Lower lobe of right lung (tissue), 2 donors: ENCODE results near the gene ADAMTSL3. TPM values are rescaled to one million over a fixed set of nuclear protein-coding genes. Genes with fewer than 3 reads are reported as not detected.

Experiments used
- ATAC-seq, 2 donors: fragments of 200-7000 bp; cut with Tn5 transposase; one replicate each; pipeline ENCODE4 v1.9.1; 2020 to 2022; ENCODE audit warnings: mild to moderate bottlenecking in 2 of 2, moderate library complexity in 2 of 2
- DNase-seq: peaks from one replicate; pipeline ENCODE4 v3.0.0-alpha.2; 2020
- H3K27ac ChIP-seq: fragments of 200-600 bp; one replicate; pipeline ENCODE4 v1.8.0; 2022
- H3K27me3 ChIP-seq: fragments of 200-600 bp; one replicate; pipeline ENCODE4 v1.8.0; 2022; ENCODE audit warnings: low read depth
- H3K36me3 ChIP-seq: fragments of 200-600 bp; one replicate; pipeline ENCODE4 v1.8.0; 2022; ENCODE audit warnings: mild to moderate bottlenecking
- H3K4me1 ChIP-seq: fragments of 200-600 bp; one replicate; pipeline ENCODE4 v1.8.0; 2022
- H3K4me3 ChIP-seq: fragments of 200-600 bp; one replicate; pipeline ENCODE4 v1.8.0; 2022; ENCODE audit warnings: mild to moderate bottlenecking
- H3K9me3 ChIP-seq: fragments of 200-600 bp; one replicate; pipeline ENCODE4 v1.8.0; 2022
- CTCF ChIP-seq: fragments of 200-600 bp; IDR thresholded peaks from one replicate; pipeline ENCODE4 v1.8.0; 2022; ENCODE audit warnings: antibody characterized with exemption, mild to moderate bottlenecking
- intact Hi-C: fragments of 100-400 bp; cut with DNase I; formaldehyde crosslinking; loops from one replicate; pipeline ENCODE4 v1.11.0; 2022
- total RNA-seq: library from RNA; stranded (reverse); fragmentation: NEBNext Ultra II Directional; extraction: Animal tissue kit (Norgen Biotek cat#: 25700); gene quantifications from one replicate; pipeline ENCODE4 v1.2.1, GENCODE V29; 2021
- donor health status: DM: no; HTN: yes; CAD: no; lungs with severe emphysema.

The ADAMTSL3 gene
- total RNA-seq, 1 donor from 2014 or later: 26.4 TPM

GRCh38 chr15:83848315-83849050, 194.6 kb downstream of the ADAMTSL3 start:
- DNase-seq (no peak), ATAC-seq (peak in 1 of 2 donors; percentile 31)
- intact Hi-C loops: no loop called here
- H3K27me3 ChIP-seq: no peaks in the 10 kb centered on the region
- H3K4me3 ChIP-seq: no peak overlapping the region
- no peak for TF ChIP-seq CTCF
- H3K27ac ChIP-seq: no peak overlapping the region
- H3K36me3 ChIP-seq: no peaks in the 10 kb centered on the region
- H3K4me1 ChIP-seq: peaks cover 22% of the 10 kb centered on the region
- H3K9me3 ChIP-seq: no peaks in the 10 kb centered on the region

GRCh38 chr15:83850015-83850414, 196.1 kb downstream of the ADAMTSL3 start:
- Histone ChIP-seq H3K4me3 (no peak overlapping the region), H3K4me1 (peaks cover 22% of the 10 kb centered on the region), H3K27me3 (no peaks in the 10 kb centered on the region), H3K9me3 (no peaks in the 10 kb centered on the region), H3K36me3 (no peaks in the 10 kb centered on the region), H3K27ac (no peak overlapping the region)
- ATAC-seq (no peak), DNase-seq (no peak)
- TF ChIP-seq CTCF: no peak
- intact Hi-C loops: no loop called here

- Histone ChIP-seq H3K4me1 (peaks cover 18% of the 10 kb centered on the region), H3K27ac (no peak overlapping the region), H3K27me3 (no peaks in the 10 kb centered on the region), H3K36me3 (no peaks in the 10 kb centered on the region), H3K9me3 (no peaks in the 10 kb centered on the region), H3K4me3 (no peak overlapping the region)
- intact Hi-C loops: no loop called here
- no peak for TF ChIP-seq CTCF
- no peak for ATAC-seq
- no peak for DNase-seq
Observed at GRCh38 chr15:83850501-83851245, 196.8 kb downstream of the ADAMTSL3 start.

GRCh38 chr15:83853232-83853631, 199.3 kb downstream of the ADAMTSL3 start:
- Histone ChIP-seq H3K4me3 (no peak overlapping the region), H3K4me1 (peaks cover 9% of the 10 kb centered on the region), H3K36me3 (no peaks in the 10 kb centered on the region), H3K27ac (no peak overlapping the region), H3K9me3 (no peaks in the 10 kb centered on the region), H3K27me3 (no peaks in the 10 kb centered on the region)
- TF ChIP-seq CTCF: no peak
- DNase-seq (no peak), ATAC-seq (no peak)
- intact Hi-C loops: no loop called here

GRCh38 chr15:83854321-83854720, 200.4 kb downstream of the ADAMTSL3 start:
- DNase-seq: no peak
- Histone ChIP-seq H3K9me3 (no peaks in the 10 kb centered on the region), H3K27me3 (no peaks in the 10 kb centered on the region), H3K36me3 (no peaks in the 10 kb centered on the region), H3K27ac (no peak overlapping the region), H3K4me3 (no peak overlapping the region), H3K4me1 (peaks cover 9% of the 10 kb centered on the region)
- intact Hi-C loops: no loop called here
- ATAC-seq: no peak
- no peak for TF ChIP-seq CTCF
